MM.1S (cell line): ENCODE results near the gene SAFB.
A peak's percentile ranks its signal among the peaks of the same experiment; 100 is the strongest.

Source experiments
- DNase-seq: peaks from one replicate; pipeline ENCODE4 v3.0.0-alpha.2; 2015
- H2AFZ ChIP-seq: fragments of 300-600 bp; sonication (generic); 2 replicates; pipeline ENCODE4 v1.6.0; 2016; ENCODE audit warnings: antibody characterized with exemption, low read length
- H3F3A ChIP-seq: fragments of 300-600 bp; sonication (generic); 2 replicates; pipeline ENCODE4 v1.6.1; 2016; ENCODE audit warnings: mild to moderate bottlenecking, antibody characterized with exemption, low read length, moderate library complexity, mixed read lengths; ENCODE audit not compliant: insufficient read depth
- H3K27ac ChIP-seq: fragments of 300-600 bp; sonication (generic); 2 replicates; pipeline ENCODE4 v1.5.1; 2016; ENCODE audit warnings: mild to moderate bottlenecking, low read length
- H3K27me3 ChIP-seq: fragments of 300-600 bp; sonication (generic); replicated peaks from 2 replicates; pipeline ENCODE4 v1.6.0; 2016; ENCODE audit warnings: low read length; ENCODE audit not compliant: insufficient read depth
- H3K36me3 ChIP-seq: fragments of 300-600 bp; sonication (generic); replicated peaks from 2 replicates; pipeline ENCODE4 v1.6.1; 2016; ENCODE audit warnings: mild to moderate bottlenecking, low read length, mixed read lengths; ENCODE audit not compliant: insufficient read depth
- H3K4me1 ChIP-seq: fragments of 300-600 bp; sonication (generic); 2 replicates; pipeline ENCODE4 v1.6.1; 2016; ENCODE audit warnings: low read length, mixed read lengths
- H3K4me2 ChIP-seq: fragments of 300-600 bp; sonication (generic); 2 replicates; pipeline ENCODE4 v1.6.0; 2016; ENCODE audit warnings: low read depth, low read length
- H3K4me3 ChIP-seq: fragments of 300-600 bp; sonication (generic); 2 replicates; pipeline ENCODE4 v1.5.1; 2016; ENCODE audit warnings: low read length, mixed read lengths
- H3K79me2 ChIP-seq: fragments of 300-600 bp; sonication (generic); 2 replicates; pipeline ENCODE4 v1.6.1; 2016; ENCODE audit warnings: mixed run types, low read length, mixed read lengths
- H3K9ac ChIP-seq: fragments of 300-600 bp; sonication (generic); 2 replicates; pipeline ENCODE4 v1.6.1; 2016; ENCODE audit warnings: low read length, mixed read lengths
- H3K9me2 ChIP-seq: fragments of 300-600 bp; sonication (generic); replicated peaks from 2 replicates; pipeline ENCODE4 v1.6.1; 2016; ENCODE audit warnings: mild to moderate bottlenecking, low read length, mixed read lengths; ENCODE audit not compliant: insufficient read depth
- H3K9me3 ChIP-seq: fragments of 300-600 bp; sonication (generic); replicated peaks from 2 replicates; pipeline ENCODE4 v1.6.1; 2016; ENCODE audit warnings: mild to moderate bottlenecking, low read length, mixed read lengths; ENCODE audit not compliant: insufficient read depth
- H4K20me1 ChIP-seq: fragments of 300-600 bp; sonication (generic); 2 replicates; pipeline ENCODE4 v1.6.1; 2016; ENCODE audit warnings: mild to moderate bottlenecking, low read length, moderate library complexity, mixed read lengths; ENCODE audit not compliant: insufficient read depth
- EZH2 ChIP-seq: fragments of 300-600 bp; sonication (generic); optimal IDR thresholded peaks from 2 replicates; pipeline ENCODE3; 2017; ENCODE audit warnings: low read depth, mild to moderate bottlenecking, antibody characterized with exemption, low read length, mixed read lengths
- EZH2phosphoT487 ChIP-seq: fragments of 300-600 bp; sonication (generic); IDR thresholded peaks from 2 replicates; pipeline ENCODE4 v1.6.1; 2018; ENCODE audit warnings: antibody characterized with exemption, low read length
- TF ChIP-seq, protein P1 (sequence below): fragments of 300-600 bp; sonication (generic); IDR thresholded peaks from 2 replicates; pipeline ENCODE4 v1.5.1; 2016; ENCODE audit warnings: antibody characterized with exemption, low read length, mixed read lengths

SAFB gene

DNA sequence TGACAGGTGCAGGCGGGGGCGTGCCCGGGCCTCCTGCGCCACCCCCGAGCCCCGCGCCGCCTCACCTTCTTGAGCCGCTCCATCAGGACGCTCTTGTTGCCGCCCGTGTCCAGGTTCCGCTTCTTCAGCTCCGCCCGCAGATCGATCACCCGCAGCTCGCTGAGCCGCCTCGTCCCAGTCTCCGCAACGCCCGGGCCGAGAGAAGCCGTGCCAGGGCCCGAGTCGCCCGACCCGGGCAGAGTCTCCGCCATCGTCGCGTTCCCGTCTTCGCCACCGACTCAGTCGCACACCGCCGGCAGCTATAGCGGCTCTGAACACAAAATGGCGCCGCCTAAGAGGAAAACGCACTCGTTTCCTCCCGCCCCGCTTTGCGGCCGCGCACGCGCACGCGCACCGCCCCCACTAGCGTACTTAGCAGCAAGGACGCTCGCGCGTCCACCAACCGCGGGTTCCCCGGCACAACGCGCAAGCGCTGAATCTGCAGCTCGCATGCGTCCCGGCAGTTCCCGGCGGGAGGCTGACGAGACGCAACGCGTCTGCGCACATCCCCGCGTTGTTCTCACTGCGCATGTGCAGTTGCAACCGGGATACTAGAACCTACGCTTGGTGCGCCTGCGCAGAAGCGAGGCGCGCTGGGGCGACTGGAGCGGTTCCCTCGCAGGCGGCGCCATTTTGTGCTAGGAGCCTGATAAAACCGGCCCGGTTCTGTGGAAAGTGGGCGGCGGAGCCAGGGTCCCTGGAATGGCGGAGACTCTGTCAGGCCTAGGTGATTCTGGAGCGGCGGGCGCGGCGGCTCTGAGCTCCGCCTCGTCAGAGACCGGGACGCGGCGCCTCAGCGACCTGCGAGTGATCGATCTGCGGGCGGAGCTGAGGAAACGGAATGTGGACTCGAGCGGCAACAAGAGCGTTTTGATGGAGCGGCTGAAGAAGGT is at the start of gene SAFB, which contains the start of gene SAFB2:
TSS of gene SAFB (plus strand) at position 619 of the 932 bp plus-strand sequence. CDS start at position 742, 123 bp downstream.
TSS of gene SAFB2 (minus strand) at position 312 of the 932 bp plus-strand sequence. CDS start at position 251, 61 bp downstream.
- H2AFZ ChIP-seq: peak within 1 kb of the TSS; percentile 93

DNA sequence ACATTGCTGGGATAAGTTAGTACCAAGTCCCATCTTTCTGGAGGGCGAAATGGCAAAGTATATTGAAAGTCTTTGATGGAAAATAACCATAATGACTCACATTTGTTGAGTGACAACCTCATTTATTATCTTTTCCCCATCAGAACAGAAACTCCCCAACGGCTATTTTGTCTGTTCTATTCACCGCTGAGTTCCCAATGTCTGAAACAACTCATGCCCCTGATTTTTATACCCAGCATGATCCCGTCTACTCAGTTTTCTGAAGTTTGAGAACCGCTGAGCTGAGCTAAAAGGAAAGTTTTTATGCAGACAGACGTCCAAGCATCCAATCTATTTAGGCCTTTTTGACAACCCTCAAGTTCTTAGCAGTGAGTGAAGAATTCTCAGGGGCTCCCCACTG is 47.3 kb upstream of the SAFB start:
- Histone ChIP-seq H3K9ac (no peak overlapping the region), H3K9me2 (no peaks in the 10 kb centered on the region), H2AFZ (no peak overlapping the region), H4K20me1 (no peaks in the 10 kb centered on the region), H3K27ac (no peak overlapping the region), H3K4me1 (no peaks in the 10 kb centered on the region), H3K27me3 (no peaks in the 10 kb centered on the region), H3K9me3 (no peaks in the 10 kb centered on the region), H3K36me3 (no peaks in the 10 kb centered on the region), H3K4me2 (no peak overlapping the region), H3K4me3 (no peak overlapping the region), H3K79me2 (no peaks in the 10 kb centered on the region), H3F3A (peaks cover 2% of the 10 kb centered on the region; the same call in 1 of the 2 replicates)
- TF ChIP-seq, protein P1, sequence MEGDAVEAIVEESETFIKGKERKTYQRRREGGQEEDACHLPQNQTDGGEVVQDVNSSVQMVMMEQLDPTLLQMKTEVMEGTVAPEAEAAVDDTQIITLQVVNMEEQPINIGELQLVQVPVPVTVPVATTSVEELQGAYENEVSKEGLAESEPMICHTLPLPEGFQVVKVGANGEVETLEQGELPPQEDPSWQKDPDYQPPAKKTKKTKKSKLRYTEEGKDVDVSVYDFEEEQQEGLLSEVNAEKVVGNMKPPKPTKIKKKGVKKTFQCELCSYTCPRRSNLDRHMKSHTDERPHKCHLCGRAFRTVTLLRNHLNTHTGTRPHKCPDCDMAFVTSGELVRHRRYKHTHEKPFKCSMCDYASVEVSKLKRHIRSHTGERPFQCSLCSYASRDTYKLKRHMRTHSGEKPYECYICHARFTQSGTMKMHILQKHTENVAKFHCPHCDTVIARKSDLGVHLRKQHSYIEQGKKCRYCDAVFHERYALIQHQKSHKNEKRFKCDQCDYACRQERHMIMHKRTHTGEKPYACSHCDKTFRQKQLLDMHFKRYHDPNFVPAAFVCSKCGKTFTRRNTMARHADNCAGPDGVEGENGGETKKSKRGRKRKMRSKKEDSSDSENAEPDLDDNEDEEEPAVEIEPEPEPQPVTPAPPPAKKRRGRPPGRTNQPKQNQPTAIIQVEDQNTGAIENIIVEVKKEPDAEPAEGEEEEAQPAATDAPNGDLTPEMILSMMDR: no peak
- no peak for TF ChIP-seq EZH2
- no peak for TF ChIP-seq EZH2phosphoT487
- DNase-seq: no peak

More for the DNA sequence above, at the start of gene SAFB, which contains the start of gene SAFB2:
- Histone ChIP-seq H3K27me3 (no peaks in the 10 kb centered on the region), H3K4me1 (peaks cover 49% of the 10 kb centered on the region), H3K4me3 (peak within 1 kb of the TSS; percentile 99), H3F3A (peaks cover 21% of the 10 kb centered on the region), H3K79me2 (peaks cover 98% of the 10 kb centered on the region), H3K9me3 (no peaks in the 10 kb centered on the region), H3K27ac (peak within 1 kb of the TSS; percentile 87), H3K36me3 (peaks cover 26% of the 10 kb centered on the region), H3K4me2 (peak within 1 kb of the TSS; percentile 95), H3K9ac (peak within 1 kb of the TSS; percentile 91), H3K9me2 (no peaks in the 10 kb centered on the region), H4K20me1 (peaks cover 38% of the 10 kb centered on the region)
- TF ChIP-seq, protein P1: no peak
- TF ChIP-seq EZH2 (no peak), EZH2phosphoT487 (no peak)
- DNase-seq: peak; percentile 100

DNA sequence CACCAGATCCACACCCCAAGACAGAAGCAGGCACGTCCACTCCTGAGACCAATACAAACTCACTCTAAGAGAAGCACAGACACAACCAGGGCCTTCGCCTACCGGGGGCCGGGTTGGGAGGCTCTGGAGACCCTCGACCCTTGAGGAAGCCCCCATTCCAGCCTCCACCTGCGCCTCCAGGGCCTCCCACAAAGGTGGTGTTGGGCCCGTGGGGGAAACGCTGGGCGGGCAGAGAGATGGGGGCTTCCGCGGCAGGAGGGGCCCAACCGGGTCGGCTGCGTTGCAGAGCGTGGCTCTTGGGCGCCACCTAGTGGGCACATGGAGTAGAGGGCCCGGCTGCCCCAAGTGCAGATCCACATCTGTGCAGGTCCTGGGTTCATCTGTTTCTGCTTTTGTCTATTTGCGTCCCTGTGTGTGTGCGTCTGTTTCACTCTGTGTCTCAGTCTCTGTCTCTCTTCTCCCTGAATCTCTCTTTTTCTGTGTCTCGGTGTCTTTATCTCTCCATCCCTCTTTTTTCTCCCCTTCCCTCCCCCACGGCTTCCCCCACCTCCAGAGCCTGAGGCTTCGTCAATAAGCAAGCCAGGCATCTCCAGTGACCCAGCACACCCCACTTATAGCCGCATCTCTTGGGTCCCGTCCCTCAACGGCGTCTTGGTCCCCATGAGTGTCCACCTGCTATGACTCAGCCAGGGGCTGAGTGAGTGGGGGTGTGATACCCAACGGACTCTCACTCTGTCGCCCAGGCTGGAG is 44.6 kb upstream of the SAFB start:
- TF ChIP-seq, protein P1: peak; percentile 99
- TF ChIP-seq EZH2 (no peak), EZH2phosphoT487 (no peak)
- H3K79me2 ChIP-seq: no peaks in the 10 kb centered on the region
- H3K9me2 ChIP-seq: no peaks in the 10 kb centered on the region
- H3F3A ChIP-seq: peaks cover 2% of the 10 kb centered on the region; the same call in 1 of the 2 replicates
- DNase-seq: peak; percentile 52
- no peaks in the 10 kb centered on the region for H3K4me1 ChIP-seq
- no peak overlapping the region for H3K4me3 ChIP-seq
- H2AFZ ChIP-seq: no peak overlapping the region
- no peaks in the 10 kb centered on the region for H3K9me3 ChIP-seq
- H3K36me3 ChIP-seq: no peaks in the 10 kb centered on the region
- no peak overlapping the region for H3K4me2 ChIP-seq
- no peaks in the 10 kb centered on the region for H3K27me3 ChIP-seq
- H3K9ac ChIP-seq: no peak overlapping the region
- H3K27ac ChIP-seq: no peak overlapping the region
- H4K20me1 ChIP-seq: no peaks in the 10 kb centered on the region
